Measurements from ENCODE around the gene PALLD.
A peak's percentile ranks its signal among the peaks of the same experiment; 100 is the strongest.
"Not testable (repeated sequence)": the region's sequence is repeated elsewhere in the genome, so short reads cannot be mapped to it uniquely, and the experiment has no call there.

PALLD gene

GRCh38 chr4:168806247-168806646 lies 309.4 kb downstream of the PALLD start:
- DNase-seq = not testable (repeated sequence)

GRCh38 chr4:168811207-168811606 lies 314.4 kb downstream of the PALLD start:
- no peak for DNase-seq

- no peak for DNase-seq
Measured at GRCh38 chr4:168811786-168812651, 315.2 kb downstream of the PALLD start.

- no peak for DNase-seq
Measured at GRCh38 chr4:168812806-168813205, 316.0 kb downstream of the PALLD start.

- DNase-seq = no peak
Measured at GRCh38 chr4:168813890-168814289, 317.0 kb downstream of the PALLD start.

- no peak for DNase-seq
Measured at GRCh38 chr4:168815379-168816345, 318.8 kb downstream of the PALLD start.

GRCh38 chr4:168817370-168817769 lies 320.5 kb downstream of the PALLD start:
- no peak for DNase-seq

GRCh38 chr4:168822481-168822880 lies 325.6 kb downstream of the PALLD start:
- DNase-seq = no peak

- DNase-seq = no peak
Measured at GRCh38 chr4:168825975-168826374, 329.1 kb downstream of the PALLD start.

- no peak for DNase-seq
Measured at GRCh38 chr4:168826620-168827019, 329.8 kb downstream of the PALLD start.

- no peak for DNase-seq
Measured at GRCh38 chr4:168830777-168831512, 334.1 kb downstream of the PALLD start.

- DNase-seq = no peak
Measured at GRCh38 chr4:168831585-168831918, 334.7 kb downstream of the PALLD start.

- peak; percentile 61 for DNase-seq
Measured at GRCh38 chr4:168831919-168832762, 335.3 kb downstream of the PALLD start.

GRCh38 chr4:168832763-168833575 lies 336.1 kb downstream of the PALLD start:
- no peak for DNase-seq

GRCh38 chr4:168833881-168834280 lies 337.0 kb downstream of the PALLD start:
- no peak for DNase-seq

GRCh38 chr4:168835880-168836454 lies 339.1 kb downstream of the PALLD start:
- DNase-seq = no peak

GRCh38 chr4:168836490-168836889 lies 339.6 kb downstream of the PALLD start:
- peak; percentile 25 for DNase-seq

- no peak for DNase-seq
Measured at GRCh38 chr4:168837922-168838321, 341.1 kb downstream of the PALLD start.

GRCh38 chr4:168839758-168840391 lies 343.0 kb downstream of the PALLD start:
- DNase-seq = peak; percentile 41

- DNase-seq = no peak
Measured at GRCh38 chr4:168840392-168840763, 343.5 kb downstream of the PALLD start.
